GM04504 (cell line): ENCODE results near the gene FAM162A.
"Not testable (repeated sequence)": the region's sequence is repeated elsewhere in the genome, so short reads cannot be mapped to it uniquely, and the experiment has no call there.

Experiments
- DNase-seq: peaks from one replicate; pipeline ENCODE4 v3.0.0-alpha.2; 2012; ENCODE audit warnings: low read depth

Gene FAM162A

GRCh38 chr3:122421101-122421500, 37.1 kb downstream of the FAM162A start:
- no peak for DNase-seq

- DNase-seq = no peak
These were observed 37.9 kb downstream of the FAM162A start for GRCh38 chr3:122421836-122422235.

- no peak for DNase-seq
These were observed 44.0 kb downstream of the FAM162A start for GRCh38 chr3:122427857-122428471.

GRCh38 chr3:122430371-122430770, 46.4 kb downstream of the FAM162A start:
- no peak for DNase-seq

GRCh38 chr3:122435950-122436349, 52.0 kb downstream of the FAM162A start:
- no peak for DNase-seq

GRCh38 chr3:122443090-122443489, 59.1 kb downstream of the FAM162A start:
- no peak for DNase-seq

GRCh38 chr3:122443762-122444490, 59.9 kb downstream of the FAM162A start:
- not testable (repeated sequence) for DNase-seq

- not testable (repeated sequence) for DNase-seq
These were observed 60.5 kb downstream of the FAM162A start for GRCh38 chr3:122444491-122444887.

- DNase-seq = not testable (repeated sequence)
These were observed 64.2 kb downstream of the FAM162A start for GRCh38 chr3:122448218-122448617.

GRCh38 chr3:122451371-122451770, 67.4 kb downstream of the FAM162A start:
- DNase-seq = no peak

GRCh38 chr3:122456074-122456473, 72.1 kb downstream of the FAM162A start:
- no peak for DNase-seq

- DNase-seq = no peak
These were observed 73.7 kb downstream of the FAM162A start for GRCh38 chr3:122457706-122458105.

GRCh38 chr3:122458992-122459391, 75.0 kb downstream of the FAM162A start:
- DNase-seq = peak; percentile 19

- DNase-seq = no peak
These were observed 77.8 kb downstream of the FAM162A start for GRCh38 chr3:122461806-122462205.
